SK-N-SH (cell line): ENCODE data around the gene ITGA8. TPM values are rescaled to one million over a fixed set of nuclear protein-coding genes. Genes with fewer than 3 reads are reported as not detected.

Source experiments
- CTCF ChIA-PET: fragments of 300-600, 350-600 bp; formaldehyde crosslinking; extraction: SDS; loops from one replicate; lab custom pipeline; 2021; lab: Yijun Ruan, JAX
- POLR2A ChIA-PET: fragments of 350-600 bp; sonication (Branson Sonifier 250); formaldehyde crosslinking; extraction: SDS; loops from one replicate; lab custom pipeline; 2020; ENCODE audit warnings: antibody characterized with exemption, inconsistent platforms; lab: Yijun Ruan, JAX
- DNase-seq: peaks from one replicate; pipeline ENCODE4 v3.0.0; 2012
- H2AFZ ChIP-seq: fragments of 200-600 bp; sonication (generic); 2 replicates; pipeline ENCODE4 v1.8.1; 2016; ENCODE audit warnings: antibody characterized with exemption, mild to moderate bottlenecking, low read depth
- H3F3A ChIP-seq: fragments of 200-600 bp; sonication (generic); replicated peaks from 2 replicates; pipeline ENCODE3; 2016; ENCODE audit warnings: antibody characterized with exemption, mild to moderate bottlenecking; ENCODE audit not compliant: insufficient read depth
- H3K27ac ChIP-seq, 2 experiments: fragments of 200-500 bp in 1 of 2; fragments of 200-600 bp in 1 of 2; sonication (Bioruptor generic) in 1 of 2; sonication (generic), shearing (Covaris generic) in 1 of 2; 2 replicates each; pipeline versions ENCODE4 v1.5.1 to v1.6.1; 2014 to 2016; ENCODE audit warnings: low read depth in 2 of 2, inconsistent platforms in 1 of 2, low read length in 1 of 2, mild to moderate bottlenecking in 1 of 2, mixed read lengths in 1 of 2
- H3K27me3 ChIP-seq: fragments of 200-600 bp; sonication (generic), shearing (Covaris generic); 2 replicates; pipeline ENCODE4 v1.6.1; 2016; ENCODE audit warnings: mixed run types; ENCODE audit not compliant: insufficient read depth
- H3K36me3 ChIP-seq, 2 experiments: fragments of 200-500 bp in 1 of 2; fragments of 200-600 bp in 1 of 2; sonication (Bioruptor generic) in 1 of 2; sonication (generic) in 1 of 2; replicated peaks in 1 of 2; 2 replicates each; pipeline versions ENCODE3 to v1.5.1; 2014 to 2016; ENCODE audit warnings: low read length in 1 of 2, mild to moderate bottlenecking in 1 of 2; ENCODE audit not compliant: insufficient read depth in 2 of 2, control insufficient read depth in 1 of 2
- H3K4me1 ChIP-seq, 2 experiments: fragments of 200-500 bp in 1 of 2; fragments of 200-600 bp in 1 of 2; sonication (Bioruptor generic) in 1 of 2; sonication (generic), shearing (Covaris generic) in 1 of 2; 2 replicates each; pipeline versions ENCODE4 v1.5.1 to v1.6.1; 2014 to 2016; ENCODE audit warnings: low read depth in 1 of 2, low read length in 1 of 2, mixed run types in 1 of 2; ENCODE audit not compliant: insufficient read depth in 2 of 2, control insufficient read depth in 1 of 2
- H3K4me2 ChIP-seq: fragments of 200-600 bp; sonication (generic), shearing (Covaris generic); 2 replicates; pipeline ENCODE4 v1.6.1; 2017; ENCODE audit warnings: mixed run types
- H3K4me3 ChIP-seq, 2 experiments: fragments of 200-500 bp in 1 of 2; fragments of 200-600 bp in 1 of 2; sonication (Bioruptor generic) in 1 of 2; sonication (generic), shearing (Covaris generic) in 1 of 2; 2 replicates each; pipeline versions ENCODE4 v1.5.1 to v1.8.1; 2014 to 2016; ENCODE audit warnings: low read depth in 2 of 2, inconsistent platforms in 1 of 2, low read length in 1 of 2, mild to moderate bottlenecking in 1 of 2, mixed read lengths in 1 of 2, moderate library complexity in 1 of 2
- H3K79me2 ChIP-seq: fragments of 200-600 bp; sonication (generic); 2 replicates; pipeline ENCODE4 v1.8.1; 2017; ENCODE audit warnings: mild to moderate bottlenecking; ENCODE audit not compliant: insufficient read depth
- H3K9ac ChIP-seq: fragments of 200-600 bp; sonication (generic); 2 replicates; pipeline ENCODE4 v1.6.1; 2017; ENCODE audit warnings: mixed run types
- H3K9me2 ChIP-seq: fragments of 200-600 bp; sonication (generic); 2 replicates; pipeline ENCODE4 v1.6.1; 2017; ENCODE audit warnings: mixed run types
- H3K9me3 ChIP-seq: fragments of 200-600 bp; sonication (generic); 2 replicates; pipeline ENCODE4 v1.6.1; 2017; ENCODE audit warnings: mixed run types, mild to moderate bottlenecking, moderate library complexity
- H4K20me1 ChIP-seq: fragments of 200-600 bp; sonication (generic); 2 replicates; pipeline ENCODE4 v1.6.1; 2017; ENCODE audit warnings: mild to moderate bottlenecking, mixed run types; ENCODE audit not compliant: insufficient read depth
- CTCF ChIP-seq: fragments of 200-600 bp; sonication (generic); IDR thresholded peaks from 2 replicates; pipeline ENCODE4 v1.6.1; 2017; ENCODE audit warnings: antibody characterized with exemption, mild to moderate bottlenecking, moderate library complexity
- ELF1 ChIP-seq: IDR thresholded peaks from 2 replicates; pipeline ENCODE4 v1.4.0; 2012
- EP300 ChIP-seq, 2 experiments: IDR thresholded peaks; 2 replicates each; pipeline versions ENCODE4 v1.4.0 to v1.6.1; 2012; ENCODE audit warnings: borderline replicate concordance in 1 of 2, low read depth in 1 of 2, low read length in 1 of 2
- EZH2phosphoT487 ChIP-seq: fragments of 200-600 bp; sonication (generic); IDR thresholded peaks from 2 replicates; pipeline ENCODE4 v1.6.1; 2017; ENCODE audit warnings: low read depth, mixed run types, mild to moderate bottlenecking, antibody characterized with exemption, moderate library complexity, borderline replicate concordance
- FOSL2 ChIP-seq: IDR thresholded peaks from 2 replicates; pipeline ENCODE4 v1.4.0; 2012; ENCODE audit warnings: low read depth, mild to moderate bottlenecking, moderate library complexity, borderline replicate concordance
- FOXJ3 ChIP-seq: sonication (generic); formaldehyde crosslinking; IDR thresholded peaks from 2 replicates; pipeline ENCODE4 v1.5.1; 2020; ENCODE audit warnings: mild to moderate bottlenecking, missing genetic modification reagents
- FOXM1 ChIP-seq: IDR thresholded peaks from 2 replicates; pipeline ENCODE4 v1.4.0; 2012; ENCODE audit warnings: low read depth, mild to moderate bottlenecking
- GATA2 ChIP-seq: sonication (generic); formaldehyde crosslinking; IDR thresholded peaks from 2 replicates; pipeline ENCODE4 v1.5.0; 2020; ENCODE audit warnings: mild to moderate bottlenecking, missing genetic modification reagents
- IRF3 ChIP-seq: fragments of 150-350 bp; IDR thresholded peaks from 2 replicates; pipeline ENCODE4 v1.6.1; 2016; ENCODE audit warnings: mild to moderate bottlenecking, low read depth, low read length
- MAX ChIP-seq: IDR thresholded peaks from 2 replicates; pipeline ENCODE4 v1.4.0; 2012; ENCODE audit warnings: low read depth
- MXI1 ChIP-seq: IDR thresholded peaks from 2 replicates; pipeline ENCODE4 v1.6.1; 2012; ENCODE audit warnings: mild to moderate bottlenecking, low read depth, low read length, improper control_type of control experiment
- NFIC ChIP-seq: IDR thresholded peaks from 2 replicates; pipeline ENCODE4 v1.4.0; 2012; ENCODE audit warnings: borderline replicate concordance
- RCOR1 ChIP-seq: fragments of 150-350 bp; IDR thresholded peaks from 2 replicates; pipeline ENCODE4 v1.6.1; 2017; ENCODE audit warnings: antibody characterized with exemption, low read length
- RFX5 ChIP-seq: IDR thresholded peaks from 2 replicates; pipeline ENCODE4 v1.6.1; 2012; ENCODE audit warnings: mild to moderate bottlenecking, improper control_type of control experiment, low read length
- SMC3 ChIP-seq: IDR thresholded peaks from 2 replicates; pipeline ENCODE4 v1.6.1; 2012; ENCODE audit warnings: low read depth, low read length, improper control_type of control experiment
- TCF12 ChIP-seq: IDR thresholded peaks from 2 replicates; pipeline ENCODE4 v1.4.0; 2012
- USF2 ChIP-seq: fragments of 150-350 bp; IDR thresholded peaks from 2 replicates; pipeline ENCODE4 v1.6.1; 2017; ENCODE audit warnings: antibody characterized with exemption, low read length, low read depth, borderline replicate concordance
- YY1 ChIP-seq: IDR thresholded peaks from 2 replicates; pipeline ENCODE4 v1.4.0; 2012; ENCODE audit warnings: low read depth, mild to moderate bottlenecking
- WGBS: methylation state at CpG from one replicate; pipeline ENCODE4 v1.1.6; 2017; ENCODE audit warnings: low lambda C conversion rate; 5-methylcytosine and 5-hydroxymethylcytosine counted together
- polyA plus RNA-seq, 3 experiments: library from polyadenylated mRNA; depleted of rRNA; stranded (reverse); fragments of >200 nt; gene quantifications; 2 replicates each; pipeline ENCODE4 v1.2.3, GENCODE V29; 2012

The ITGA8 gene
- polyA plus RNA-seq, 1 of the 3 experiments (the other 2 are of a cell fraction): not detected

- Histone ChIP-seq H3K9me2 (no peaks in the 10 kb centered on the region), H3K27ac (no peak overlapping the region), H3F3A (no peaks in the 10 kb centered on the region), H4K20me1 (no peaks in the 10 kb centered on the region), H3K9ac (no peak overlapping the region), H3K9me3 (no peaks in the 10 kb centered on the region), H3K79me2 (no peaks in the 10 kb centered on the region), H3K4me2 (no peak overlapping the region), H3K36me3 (no peaks in the 10 kb centered on the region), H2AFZ (no peak overlapping the region), H3K4me3 (no peak overlapping the region), H3K4me1 (no peaks in the 10 kb centered on the region), H3K27me3 (no peaks in the 10 kb centered on the region)
- 25% methylated on average over 5 of the region's 5 CpGs for WGBS
- DNase-seq: no peak
- ChIA-PET POLR2A (no interaction called here), CTCF (no interaction called here)
- TF ChIP-seq USF2: no peak
- no peak for TF ChIP-seq FOSL2
- no peak for TF ChIP-seq CTCF
- no peak for TF ChIP-seq RFX5
These were observed 58.1 kb downstream of the ITGA8 start for GRCh38 chr10:15661574-15661973.

- H3K4me3 ChIP-seq: no peak overlapping the region
- H2AFZ ChIP-seq: no peak overlapping the region
- TF ChIP-seq ELF1 (no peak), EZH2phosphoT487 (no peak), NFIC (no peak), SMC3 (no peak), FOXM1 (no peak), IRF3 (no peak), FOXJ3 (CRISPR knock-in tag) (no peak), MAX (no peak), MXI1 (no peak), RCOR1 (no peak), EP300 (IDR thresholded peaks at IDR 0.05; ENCODE audit: borderline replicate concordance in 1 of 2, low read depth in 1 of 2, low read length in 1 of 2) (no peak), YY1 (no peak), RFX5 (no peak), GATA2 (CRISPR knock-in tag) (no peak), TCF12 (no peak)
- no peak for DNase-seq
- H3F3A ChIP-seq: no peaks in the 10 kb centered on the region
- H3K27ac ChIP-seq: no peak overlapping the region
- no peaks in the 10 kb centered on the region for H4K20me1 ChIP-seq
- no peaks in the 10 kb centered on the region for H3K79me2 ChIP-seq
- no peaks in the 10 kb centered on the region for H3K9me3 ChIP-seq
- no peaks in the 10 kb centered on the region for H3K36me3 ChIP-seq
- no peaks in the 10 kb centered on the region for H3K4me1 ChIP-seq
- WGBS: 11% methylated on average over 1 of the region's 5 CpGs
- H3K9ac ChIP-seq: no peak overlapping the region
- H3K9me2 ChIP-seq: no peaks in the 10 kb centered on the region
- H3K27me3 ChIP-seq: no peaks in the 10 kb centered on the region
- CTCF ChIA-PET: no interaction called here
- H3K4me2 ChIP-seq: no peak overlapping the region
- POLR2A ChIA-PET: no interaction called here
These were observed 58.7 kb downstream of the ITGA8 start for GRCh38 chr10:15660990-15661389.
